PC-3 (cell line): ENCODE data around the gene CCNI. TPM values are rescaled to one million over a fixed set of nuclear protein-coding genes. Genes with fewer than 3 reads are reported as not detected.

Experiments used
- ATAC-seq: fragments of 200-7000 bp; cut with Tn5 transposase; 2 replicates; pipeline ENCODE4 v1.9.1; 2020; ENCODE audit warnings: mild to moderate bottlenecking, moderate library complexity
- BruUV-seq: library from RNA; stranded (reverse); fragments of 400-500 nt; replicated peaks from 2 replicates; lab custom pipeline; 2021; lab: Mats Ljungman, UMichigan
- CTCF ChIA-PET: fragments of 300-600 bp; sonication (Branson Sonifier 250); formaldehyde crosslinking; loops from one replicate; lab custom pipeline; 2022; ENCODE audit warnings: antibody characterized with exemption; lab: Charles Lee
- POLR2A ChIA-PET: fragments of 300-600 bp; sonication (Branson Sonifier 250); formaldehyde crosslinking; loops from one replicate; lab custom pipeline; 2022; ENCODE audit warnings: antibody characterized with exemption; ENCODE audit not compliant: unreplicated experiment; lab: Charles Lee
- DNase-seq: peaks from one replicate; pipeline ENCODE4 v3.0.0-alpha.2; 2015
- H2AFZ ChIP-seq: fragments of 300-600 bp; sonication (generic); 2 replicates; pipeline ENCODE4 v1.6.0; 2016; ENCODE audit warnings: antibody characterized with exemption, low read length
- H3F3A ChIP-seq: fragments of 300-600 bp; sonication (generic); one replicate; pipeline ENCODE4 v1.6.0; 2017; ENCODE audit warnings: antibody characterized with exemption, low read length, control low read depth, mild to moderate bottlenecking; ENCODE audit not compliant: unreplicated experiment
- H3K27ac ChIP-seq: fragments of 300-600 bp; sonication (generic); 2 replicates; pipeline ENCODE4 v1.5.1; 2016; ENCODE audit warnings: mild to moderate bottlenecking, low read length
- H3K27me3 ChIP-seq: fragments of 300-600 bp; sonication (generic); 2 replicates; pipeline ENCODE4 v1.6.1; 2016; ENCODE audit warnings: low read length, mixed read lengths
- H3K36me3 ChIP-seq: fragments of 300-600 bp; sonication (generic); 2 replicates; pipeline ENCODE4 v1.6.1; 2016; ENCODE audit warnings: low read depth, mixed run types, low read length, mixed read lengths
- H3K4me1 ChIP-seq: fragments of 300-600 bp; sonication (generic); 2 replicates; pipeline ENCODE4 v1.5.1; 2016; ENCODE audit warnings: low read length; ENCODE audit not compliant: insufficient read depth
- H3K4me2 ChIP-seq: fragments of 300-600 bp; sonication (generic); 2 replicates; pipeline ENCODE4 v1.6.0; 2016; ENCODE audit warnings: low read length
- H3K4me3 ChIP-seq: fragments of 300-600 bp; sonication (generic); 2 replicates; pipeline ENCODE4 v1.5.1; 2016; ENCODE audit warnings: mild to moderate bottlenecking, low read length, mixed read lengths
- H3K79me2 ChIP-seq: fragments of 300-600 bp; sonication (generic); 2 replicates; pipeline ENCODE4 v1.6.1; 2017; ENCODE audit warnings: low read length, mixed read lengths
- H3K9ac ChIP-seq: fragments of 300-600 bp; sonication (generic); 2 replicates; pipeline ENCODE4 v1.6.0; 2016; ENCODE audit warnings: mild to moderate bottlenecking, low read length
- H3K9me2 ChIP-seq: fragments of 300-600 bp; sonication (generic); replicated peaks from 2 replicates; pipeline ENCODE4 v1.6.1; 2016; ENCODE audit warnings: mixed run types, low read length, mixed read lengths
- H3K9me3 ChIP-seq: fragments of 300-600 bp; sonication (generic); 2 replicates; pipeline ENCODE4 v1.6.1; 2016; ENCODE audit warnings: low read length, mixed read lengths
- H4K20me1 ChIP-seq: fragments of 300-600 bp; sonication (generic); 2 replicates; pipeline ENCODE4 v1.6.1; 2016; ENCODE audit warnings: low read length, mixed read lengths
- CTCF ChIP-seq: fragments of 300-600 bp; sonication (generic); conservative IDR thresholded peaks from 2 replicates; pipeline ENCODE4 v1.5.1; 2017; ENCODE audit warnings: antibody characterized with exemption, low read depth, mild to moderate bottlenecking, low read length
- EZH2 ChIP-seq: fragments of 300-600 bp; sonication (generic); IDR thresholded peaks from one replicate; pipeline ENCODE4 v1.6.1; 2017; ENCODE audit warnings: antibody characterized with exemption, mild to moderate bottlenecking, low read length; ENCODE audit not compliant: unreplicated experiment
- EZH2phosphoT487 ChIP-seq: fragments of 300-600 bp; sonication (generic); IDR thresholded peaks from 2 replicates; pipeline ENCODE4 v1.6.1; 2018; ENCODE audit warnings: mild to moderate bottlenecking, antibody characterized with exemption, low read length, borderline replicate concordance
- intact Hi-C: fragments of 100-400 bp; cut with micrococcal nuclease; formaldehyde crosslinking; loops from 2 replicates; pipeline ENCODE4 v1.9.0; 2023
- total RNA-seq: library from RNA; depleted of rRNA; stranded (reverse); fragments of >200 nt; gene quantifications from 2 replicates; pipeline ENCODE4 v1.2.3, GENCODE V29; 2014

The CCNI gene
- total RNA-seq, 1 experiment from 2014 or later = 60.1 TPM

- Histone ChIP-seq H3K4me2 (peak overlapping the region; percentile 60), H3K79me2 (no peaks in the 10 kb centered on the region), H3K9me2 (no peaks in the 10 kb centered on the region), H3K4me1 (peaks cover 23% of the 10 kb centered on the region), H3K9me3 (no peaks in the 10 kb centered on the region), H3K36me3 (peaks cover 24% of the 10 kb centered on the region), H3K4me3 (no peak overlapping the region), H3F3A (no peaks in the 10 kb centered on the region), H3K27ac (peak overlapping the region; percentile 12; the same call in 1 of the 2 replicates), H4K20me1 (no peaks in the 10 kb centered on the region), H3K27me3 (no peaks in the 10 kb centered on the region), H2AFZ (no peak overlapping the region), H3K9ac (no peak overlapping the region)
- intact Hi-C loops = no loop called here
- POLR2A ChIA-PET = no interaction called here
- DNase-seq = no peak
- no peak for ATAC-seq
- BruUV-seq = no TSS peak
- CTCF ChIA-PET = no interaction called here
- TF ChIP-seq EZH2phosphoT487 (no peak), EZH2 (no peak), CTCF (no peak)
Observed at GRCh38 chr4:77002321-77003107, 73.3 kb downstream of the CCNI start.

- no peaks in the 10 kb centered on the region for H3K27me3 ChIP-seq
- peak overlapping the region; percentile 12; the same call in 1 of the 2 replicates for H3K27ac ChIP-seq
- DNase-seq = peak; percentile 63
- no peaks in the 10 kb centered on the region for H3K9me2 ChIP-seq
- ATAC-seq = peak; percentile 85
- H3K79me2 ChIP-seq = no peaks in the 10 kb centered on the region
- H3K9ac ChIP-seq = no peak overlapping the region
- H3K4me2 ChIP-seq = peak overlapping the region; percentile 60
- no peak overlapping the region for H3K4me3 ChIP-seq
- ChIA-PET POLR2A (no interaction called here), CTCF (no interaction called here)
- no peaks in the 10 kb centered on the region for H3F3A ChIP-seq
- no peaks in the 10 kb centered on the region for H3K9me3 ChIP-seq
- BruUV-seq = no TSS peak
- H2AFZ ChIP-seq = no peak overlapping the region
- H3K36me3 ChIP-seq = peaks cover 24% of the 10 kb centered on the region
- H3K4me1 ChIP-seq = peaks cover 17% of the 10 kb centered on the region
- intact Hi-C loops = no loop called here
- H4K20me1 ChIP-seq = no peaks in the 10 kb centered on the region
- TF ChIP-seq EZH2 (no peak), CTCF (no peak), EZH2phosphoT487 (no peak)
Observed at GRCh38 chr4:77001907-77002306, 73.9 kb downstream of the CCNI start.

GRCh38 chr4:76998251-76998901 lies 77.4 kb downstream of the CCNI start:
- BruUV-seq = no TSS peak
- H3K27me3 ChIP-seq = no peaks in the 10 kb centered on the region
- no peaks in the 10 kb centered on the region for H3K9me2 ChIP-seq
- H3K36me3 ChIP-seq = peaks cover 8% of the 10 kb centered on the region; the same call in 1 of the 2 replicates
- H3K4me2 ChIP-seq = no peak overlapping the region
- POLR2A ChIA-PET = no interaction called here
- no peaks in the 10 kb centered on the region for H3K9me3 ChIP-seq
- peaks cover 16% of the 10 kb centered on the region for H3K4me1 ChIP-seq
- H3F3A ChIP-seq = no peaks in the 10 kb centered on the region
- no peak overlapping the region for H3K9ac ChIP-seq
- H4K20me1 ChIP-seq = no peaks in the 10 kb centered on the region
- ATAC-seq (no peak), DNase-seq (no peak)
- H3K4me3 ChIP-seq = no peak overlapping the region
- CTCF ChIA-PET = no interaction called here
- TF ChIP-seq EZH2phosphoT487 = no peak
- TF ChIP-seq EZH2 = no peak
- no peak for TF ChIP-seq CTCF
- H2AFZ ChIP-seq = no peak overlapping the region
- no peak overlapping the region for H3K27ac ChIP-seq
- intact Hi-C loops = no loop called here
- no peaks in the 10 kb centered on the region for H3K79me2 ChIP-seq
